ENCODE data around the gene LMCD1. TPM values are rescaled to one million over a fixed set of nuclear protein-coding genes. Genes with fewer than 3 reads are reported as not detected.

LMCD1 gene
- total RNA-seq, 1 experiment from 2014 or later, result 46.0 TPM

- Mint-ChIP-seq H3K4me1 (ENCODE audit: low read depth, unreplicated experiment) (peaks cover 7% of the 10 kb centered on the region), H3K27me3 (ENCODE audit: unreplicated experiment) (no peaks in the 10 kb centered on the region), H3K4me3 (ENCODE audit: low read depth, unreplicated experiment) (no peak overlapping the region), H3K36me3 (ENCODE audit: insufficient read depth, unreplicated experiment) (no peaks in the 10 kb centered on the region), H3K27ac (ENCODE audit: unreplicated experiment) (no peak overlapping the region), H3K9me3 (ENCODE audit: low read depth, unreplicated experiment) (peaks cover 5% of the 10 kb centered on the region)
- TF ChIP-seq CTCF (IDR thresholded peaks at IDR 0.05; ENCODE audit: unreplicated experiment), result no peak
- no peak for DNase-seq
- CTCF ChIA-PET, result no interaction called here
- intact Hi-C loops (cut with micrococcal nuclease; ENCODE audit: unreplicated experiment), result no loop called here
- BruUV-seq (replicated peaks), result no TSS peak
These were observed 41.4 kb upstream of the LMCD1 start for GRCh38 chr3:8460050-8460708.

GRCh38 chr3:8460815-8461456 is 40.7 kb upstream of the LMCD1 start:
- H3K4me3 Mint-ChIP-seq (ENCODE audit: low read depth, unreplicated experiment), result no peak overlapping the region
- no peak overlapping the region for H3K27ac Mint-ChIP-seq (ENCODE audit: unreplicated experiment)
- no peak for TF ChIP-seq CTCF (IDR thresholded peaks at IDR 0.05; ENCODE audit: unreplicated experiment)
- peaks cover 7% of the 10 kb centered on the region for H3K4me1 Mint-ChIP-seq (ENCODE audit: low read depth, unreplicated experiment)
- peaks cover 5% of the 10 kb centered on the region for H3K9me3 Mint-ChIP-seq (ENCODE audit: low read depth, unreplicated experiment)
- CTCF ChIA-PET, result no interaction called here
- intact Hi-C loops (cut with micrococcal nuclease; ENCODE audit: unreplicated experiment), result no loop called here
- no peak for DNase-seq
- H3K36me3 Mint-ChIP-seq (ENCODE audit: insufficient read depth, unreplicated experiment), result no peaks in the 10 kb centered on the region
- no peaks in the 10 kb centered on the region for H3K27me3 Mint-ChIP-seq (ENCODE audit: unreplicated experiment)
- BruUV-seq (replicated peaks), result no TSS peak

GRCh38 chr3:8464668-8465067 is 37.0 kb upstream of the LMCD1 start:
- CTCF ChIA-PET, result no interaction called here

GRCh38 chr3:8466526-8466925 is 35.1 kb upstream of the LMCD1 start:
- intact Hi-C loops (cut with micrococcal nuclease; ENCODE audit: unreplicated experiment), result no loop called here
- H3K27me3 Mint-ChIP-seq (ENCODE audit: unreplicated experiment), result no peaks in the 10 kb centered on the region
- no peak overlapping the region for H3K4me3 Mint-ChIP-seq (ENCODE audit: low read depth, unreplicated experiment)
- DNase-seq, result no peak
- BruUV-seq (replicated peaks), result no TSS peak
- peaks cover 3% of the 10 kb centered on the region for H3K9me3 Mint-ChIP-seq (ENCODE audit: low read depth, unreplicated experiment)
- no peak for TF ChIP-seq CTCF (IDR thresholded peaks at IDR 0.05; ENCODE audit: unreplicated experiment)
- no peak overlapping the region for H3K27ac Mint-ChIP-seq (ENCODE audit: unreplicated experiment)
- H3K36me3 Mint-ChIP-seq (ENCODE audit: insufficient read depth, unreplicated experiment), result peaks cover 4% of the 10 kb centered on the region
- CTCF ChIA-PET, result no interaction called here
- no peaks in the 10 kb centered on the region for H3K4me1 Mint-ChIP-seq (ENCODE audit: low read depth, unreplicated experiment)

More at GRCh38 chr3:8464668-8465067, 37.0 kb upstream of the LMCD1 start:
- Mint-ChIP-seq H3K4me1 (ENCODE audit: low read depth, unreplicated experiment) (no peaks in the 10 kb centered on the region), H3K4me3 (ENCODE audit: low read depth, unreplicated experiment) (no peak overlapping the region), H3K27ac (ENCODE audit: unreplicated experiment) (no peak overlapping the region), H3K9me3 (ENCODE audit: low read depth, unreplicated experiment) (peaks cover 5% of the 10 kb centered on the region), H3K27me3 (ENCODE audit: unreplicated experiment) (no peaks in the 10 kb centered on the region), H3K36me3 (ENCODE audit: insufficient read depth, unreplicated experiment) (peaks cover 4% of the 10 kb centered on the region)
- no peak for TF ChIP-seq CTCF (IDR thresholded peaks at IDR 0.05; ENCODE audit: unreplicated experiment)
- BruUV-seq (replicated peaks), result no TSS peak
- intact Hi-C loops (cut with micrococcal nuclease; ENCODE audit: unreplicated experiment), result no loop called here
- DNase-seq, result no peak
